Dermis microvascular lymphatic vessel endothelial cell (primary cell): ENCODE measurements around the gene COQ5. TPM values are rescaled to one million over a fixed set of nuclear protein-coding genes. Genes with fewer than 3 reads are reported as not detected.
A peak's percentile ranks its signal among the peaks of the same experiment; 100 is the strongest.

ENCODE experiments used
- DNase-seq, 2 donors: peaks; one replicate each; pipeline versions ENCODE4 v3.0.0 to v3.0.0-alpha.2; 2010; ENCODE audit warnings: low read depth in 2 of 2
- total RNA-seq: library from RNA; depleted of rRNA; stranded (reverse); fragments of >200 nt; gene quantifications from 2 replicates; pipeline ENCODE4 v1.2.1, GENCODE V29; 2014

COQ5 gene
- total RNA-seq, 1 donor from 2014 or later: 25.7 TPM

GRCh38 chr12:120485961-120486881 is 42.7 kb downstream of the COQ5 start:
- DNase-seq: no peak

- DNase-seq: no peak
Measured at GRCh38 chr12:120483621-120484020, 45.3 kb downstream of the COQ5 start.

- no peak for DNase-seq
Measured at GRCh38 chr12:120481022-120481767, 47.8 kb downstream of the COQ5 start.

GRCh38 chr12:120480211-120480610 is 48.7 kb downstream of the COQ5 start:
- no peak for DNase-seq

GRCh38 chr12:120479458-120479857 is 49.5 kb downstream of the COQ5 start:
- no peak for DNase-seq

GRCh38 chr12:120475643-120476042 is 53.3 kb downstream of the COQ5 start:
- DNase-seq: no peak

- peak in 1 of 2 donors; percentile 72 for DNase-seq
Measured at GRCh38 chr12:120474616-120474960, 54.4 kb downstream of the COQ5 start.

GRCh38 chr12:120473807-120474615 is 54.9 kb downstream of the COQ5 start:
- no peak for DNase-seq

- no peak for DNase-seq
Measured at GRCh38 chr12:120472521-120472920, 56.4 kb downstream of the COQ5 start.

- DNase-seq: no peak
Measured at GRCh38 chr12:120470150-120470784, 58.7 kb downstream of the COQ5 start.

- peak; percentile 93 to 98 for DNase-seq
Measured at GRCh38 chr12:120469450-120470149, 59.4 kb downstream of the COQ5 start, which contains the start of gene SRSF9. Gene SRSF9, minus strand, starts transcription at chr12:120469748. Its CDS starts 139 bp downstream, at chr12:120469609.

GRCh38 chr12:120468821-120469449 is 60.0 kb downstream of the COQ5 start:
- DNase-seq: peak in 1 of 2 donors; percentile 57

GRCh38 chr12:120468325-120468820 is 60.6 kb downstream of the COQ5 start:
- DNase-seq: peak in 1 of 2 donors; percentile 51

- DNase-seq: no peak
Measured at GRCh38 chr12:120467439-120467838, 61.5 kb downstream of the COQ5 start.

- peak in 1 of 2 donors; percentile 45 for DNase-seq
Measured at GRCh38 chr12:120466560-120467315, 62.2 kb downstream of the COQ5 start.

- no peak for DNase-seq
Measured at GRCh38 chr12:120465756-120466155, 63.2 kb downstream of the COQ5 start.

GRCh38 chr12:120463712-120464111 is 65.2 kb downstream of the COQ5 start:
- no peak for DNase-seq

- no peak for DNase-seq
Measured at GRCh38 chr12:120462099-120462640, 66.8 kb downstream of the COQ5 start.

GRCh38 chr12:120460157-120460556 is 68.8 kb downstream of the COQ5 start:
- DNase-seq: no peak
